ENCODE data around the gene IGHMBP2.
"Not testable (repeated sequence)": the region's sequence is repeated elsewhere in the genome, so short reads cannot be mapped to it uniquely, and the experiment has no call there.

Gene IGHMBP2

GRCh38 chr11:68903288-68904247 lies at the start of gene IGHMBP2, which contains the start of gene MRPL21:
Gene IGHMBP2, plus strand, starts transcription at chr11:68903891. Its CDS starts 62 bp downstream, at chr11:68903953.
Gene MRPL21, minus strand, starts transcription at chr11:68903832. Its CDS starts 22 bp downstream, at chr11:68903810.
- peak; percentile 20 to 93 (median 78) for DNase-seq

- DNase-seq, result no peak
Observed at GRCh38 chr11:68854273-68854958, 49.3 kb upstream of the IGHMBP2 start.

GRCh38 chr11:68855205-68855981 lies 48.3 kb upstream of the IGHMBP2 start:
- peak in 15 of 51 donors; percentile 2 to 40 (median 17) for DNase-seq

GRCh38 chr11:68856425-68857030 lies 47.2 kb upstream of the IGHMBP2 start:
- DNase-seq, result not testable (repeated sequence)

- no peak for DNase-seq
Observed at GRCh38 chr11:68857037-68857586, 46.6 kb upstream of the IGHMBP2 start.

GRCh38 chr11:68859123-68859522 lies 44.6 kb upstream of the IGHMBP2 start:
- no peak for DNase-seq

- no peak for DNase-seq
Observed at GRCh38 chr11:68862421-68862820, 41.3 kb upstream of the IGHMBP2 start.

- DNase-seq, result no peak
Observed at GRCh38 chr11:68863553-68864265, 40.0 kb upstream of the IGHMBP2 start.

GRCh38 chr11:68865241-68865640 lies 38.5 kb upstream of the IGHMBP2 start:
- no peak for DNase-seq

GRCh38 chr11:68867066-68867465 lies 36.6 kb upstream of the IGHMBP2 start:
- DNase-seq, result no peak

- DNase-seq, result no peak
Observed at GRCh38 chr11:68868221-68868835, 35.4 kb upstream of the IGHMBP2 start.

GRCh38 chr11:68870470-68870869 lies 33.2 kb upstream of the IGHMBP2 start:
- DNase-seq, result no peak

- no peak for DNase-seq
Observed at GRCh38 chr11:68872216-68873003, 31.3 kb upstream of the IGHMBP2 start.

- DNase-seq, result no peak
Observed at GRCh38 chr11:68878022-68878421, 25.7 kb upstream of the IGHMBP2 start.

- DNase-seq, result no peak
Observed at GRCh38 chr11:68880851-68881250, 22.8 kb upstream of the IGHMBP2 start.

GRCh38 chr11:68881320-68881719 lies 22.4 kb upstream of the IGHMBP2 start:
- DNase-seq, result no peak

- DNase-seq, result no peak
Observed at GRCh38 chr11:68882391-68882790, 21.3 kb upstream of the IGHMBP2 start.

- DNase-seq, result not testable (repeated sequence)
Observed at GRCh38 chr11:68884827-68885226, 18.9 kb upstream of the IGHMBP2 start.

- no peak for DNase-seq
Observed at GRCh38 chr11:68889948-68890446, 13.7 kb upstream of the IGHMBP2 start.
